Endodermal cell (in vitro differentiated cells): ENCODE data around the gene MINAR1. TPM values are rescaled to one million over a fixed set of nuclear protein-coding genes. Genes with fewer than 3 reads are reported as not detected.

ENCODE experiments used
- DNase-seq: peaks from one replicate; pipeline ENCODE4 v3.0.0-alpha.2; 2017
- H3K27ac ChIP-seq: 2 replicates; pipeline ENCODE4 v1.5.1; 2013; ENCODE audit warnings: mild to moderate bottlenecking, low read depth, low read length, moderate library complexity
- H3K27me3 ChIP-seq: 2 replicates; pipeline ENCODE4 v1.6.1; 2013; ENCODE audit warnings: mild to moderate bottlenecking, low read length, moderate library complexity; ENCODE audit not compliant: insufficient read depth, control insufficient read depth, poor library complexity, severe bottlenecking
- H3K36me3 ChIP-seq: 2 replicates; pipeline ENCODE4 v1.7.0; 2013; ENCODE audit warnings: mild to moderate bottlenecking, low read length, moderate library complexity; ENCODE audit not compliant: control insufficient read depth, insufficient read depth
- H3K4me1 ChIP-seq: one replicate; pipeline ENCODE4 v1.7.0; 2013; ENCODE audit warnings: low read length; ENCODE audit not compliant: control insufficient read depth, insufficient read depth
- H3K4me3 ChIP-seq: 2 replicates; pipeline ENCODE4 v1.5.1; 2013; ENCODE audit warnings: mild to moderate bottlenecking, low read length, moderate library complexity
- H3K9ac ChIP-seq: 2 replicates; pipeline ENCODE4 v1.6.1; 2013; ENCODE audit warnings: mild to moderate bottlenecking, low read length, moderate library complexity; ENCODE audit not compliant: poor library complexity, severe bottlenecking; ENCODE audit errors: extremely low read depth
- H3K9me3 ChIP-seq: 2 replicates; pipeline ENCODE4 v1.6.1; 2013; ENCODE audit warnings: mild to moderate bottlenecking, low read length, moderate library complexity; ENCODE audit not compliant: control insufficient read depth
- H3K27ac Mint-ChIP-seq: 2 replicates; pipeline ENCODE4 v1.8.0; 2020; ENCODE audit warnings: mixed read lengths
- H3K27me3 Mint-ChIP-seq: 2 replicates; pipeline ENCODE4 v1.8.0; 2021; ENCODE audit warnings: mild to moderate bottlenecking, mixed read lengths; ENCODE audit not compliant: insufficient read depth
- H3K36me3 Mint-ChIP-seq: 2 replicates; pipeline ENCODE4 v1.8.0; 2020; ENCODE audit warnings: low read depth, mixed read lengths
- H3K4me1 Mint-ChIP-seq: 2 replicates; pipeline ENCODE4 v1.8.0; 2020; ENCODE audit warnings: mixed read lengths
- H3K4me3 Mint-ChIP-seq: 2 replicates; pipeline ENCODE4 v1.8.0; 2020; ENCODE audit warnings: mild to moderate bottlenecking, moderate library complexity, mixed read lengths
- H3K9me3 Mint-ChIP-seq: 2 replicates; pipeline ENCODE4 v1.8.0; 2020; ENCODE audit warnings: mild to moderate bottlenecking, mixed read lengths
- WGBS, 2 experiments: methylation state at CpG; one replicate each; pipeline versions ENCODE4 v1.1.5 to v1.1.7; 2013; ENCODE audit warnings: missing lambda C conversion rate in 2 of 2, mixed read lengths in 1 of 2; ENCODE audit not compliant: insufficient coverage in 1 of 2, insufficient read length in 1 of 2; 5-methylcytosine and 5-hydroxymethylcytosine counted together
- total RNA-seq, 2 donors: library from RNA; stranded (reverse); fragmentation: NEBNext Ultra II Directional in 1 of 2; extraction: Animal tissue kit (Norgen Biotek cat#: 25700) in 1 of 2; gene quantifications; 2 replicates in 1 of 2; 3 replicates in 1 of 2; pipeline ENCODE4 v1.2.1, GENCODE V29; 2021
- TF ChIP-seq, protein P1 (sequence below): fragments of 200-600 bp; sonication (generic); conservative IDR thresholded peaks from 2 replicates; pipeline ENCODE4 v1.5.0; 2021; ENCODE audit warnings: antibody characterized with exemption, mild to moderate bottlenecking

Gene MINAR1
- total RNA-seq, 2 donors from 2014 or later = 1.1 to 1.2 TPM

DNA sequence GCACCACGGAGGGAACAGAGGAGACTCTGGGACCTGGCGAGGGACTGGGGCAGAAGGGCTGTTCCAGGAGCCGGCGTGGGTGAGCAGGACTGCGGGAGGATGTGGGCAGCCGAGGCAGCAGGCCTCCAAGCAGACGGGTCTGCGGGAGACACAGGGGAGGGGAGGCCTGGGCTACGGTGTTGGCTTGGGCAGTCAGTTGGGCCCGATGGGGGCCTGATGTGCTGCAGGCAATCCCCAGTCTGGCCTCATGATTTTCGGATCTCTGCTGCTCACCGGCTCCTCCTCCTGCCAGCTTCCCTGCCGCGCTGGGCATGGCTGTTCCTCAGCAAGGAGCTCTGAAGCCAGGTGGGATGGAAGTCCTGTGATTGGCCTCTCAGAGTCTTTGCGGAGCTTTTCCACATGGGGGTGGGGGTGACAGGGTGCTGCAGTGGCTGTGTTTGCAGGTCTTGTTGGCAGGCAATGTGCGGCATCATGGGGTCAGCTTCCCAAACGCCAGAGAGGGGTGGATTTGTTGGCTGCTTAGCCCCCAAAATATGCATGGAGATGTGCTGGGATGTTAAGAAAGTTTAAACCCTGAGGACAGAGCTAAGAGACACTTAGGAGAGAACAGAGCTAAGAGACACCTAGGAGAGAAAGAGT is 19.3 kb downstream of the MINAR1 start:
- Mint-ChIP-seq H3K4me1 (no peaks in the 10 kb centered on the region), H3K9me3 (peaks cover 5% of the 10 kb centered on the region), H3K27ac (no peak overlapping the region), H3K36me3 (no peaks in the 10 kb centered on the region), H3K27me3 (no peaks in the 10 kb centered on the region), H3K4me3 (no peak overlapping the region)
- Histone ChIP-seq H3K4me1 (no peaks in the 10 kb centered on the region), H3K9ac (no peak overlapping the region), H3K27ac (no peak overlapping the region), H3K9me3 (peaks cover 5% of the 10 kb centered on the region), H3K27me3 (no peaks in the 10 kb centered on the region), H3K36me3 (no peaks in the 10 kb centered on the region), H3K4me3 (no peak overlapping the region)
- DNase-seq = peak; percentile 88
- WGBS, 2 experiments = 59 to 73% methylated on average over 6 to 17 of the region's 17 CpGs
- TF ChIP-seq, protein P1, sequence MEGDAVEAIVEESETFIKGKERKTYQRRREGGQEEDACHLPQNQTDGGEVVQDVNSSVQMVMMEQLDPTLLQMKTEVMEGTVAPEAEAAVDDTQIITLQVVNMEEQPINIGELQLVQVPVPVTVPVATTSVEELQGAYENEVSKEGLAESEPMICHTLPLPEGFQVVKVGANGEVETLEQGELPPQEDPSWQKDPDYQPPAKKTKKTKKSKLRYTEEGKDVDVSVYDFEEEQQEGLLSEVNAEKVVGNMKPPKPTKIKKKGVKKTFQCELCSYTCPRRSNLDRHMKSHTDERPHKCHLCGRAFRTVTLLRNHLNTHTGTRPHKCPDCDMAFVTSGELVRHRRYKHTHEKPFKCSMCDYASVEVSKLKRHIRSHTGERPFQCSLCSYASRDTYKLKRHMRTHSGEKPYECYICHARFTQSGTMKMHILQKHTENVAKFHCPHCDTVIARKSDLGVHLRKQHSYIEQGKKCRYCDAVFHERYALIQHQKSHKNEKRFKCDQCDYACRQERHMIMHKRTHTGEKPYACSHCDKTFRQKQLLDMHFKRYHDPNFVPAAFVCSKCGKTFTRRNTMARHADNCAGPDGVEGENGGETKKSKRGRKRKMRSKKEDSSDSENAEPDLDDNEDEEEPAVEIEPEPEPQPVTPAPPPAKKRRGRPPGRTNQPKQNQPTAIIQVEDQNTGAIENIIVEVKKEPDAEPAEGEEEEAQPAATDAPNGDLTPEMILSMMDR = no peak

DNA sequence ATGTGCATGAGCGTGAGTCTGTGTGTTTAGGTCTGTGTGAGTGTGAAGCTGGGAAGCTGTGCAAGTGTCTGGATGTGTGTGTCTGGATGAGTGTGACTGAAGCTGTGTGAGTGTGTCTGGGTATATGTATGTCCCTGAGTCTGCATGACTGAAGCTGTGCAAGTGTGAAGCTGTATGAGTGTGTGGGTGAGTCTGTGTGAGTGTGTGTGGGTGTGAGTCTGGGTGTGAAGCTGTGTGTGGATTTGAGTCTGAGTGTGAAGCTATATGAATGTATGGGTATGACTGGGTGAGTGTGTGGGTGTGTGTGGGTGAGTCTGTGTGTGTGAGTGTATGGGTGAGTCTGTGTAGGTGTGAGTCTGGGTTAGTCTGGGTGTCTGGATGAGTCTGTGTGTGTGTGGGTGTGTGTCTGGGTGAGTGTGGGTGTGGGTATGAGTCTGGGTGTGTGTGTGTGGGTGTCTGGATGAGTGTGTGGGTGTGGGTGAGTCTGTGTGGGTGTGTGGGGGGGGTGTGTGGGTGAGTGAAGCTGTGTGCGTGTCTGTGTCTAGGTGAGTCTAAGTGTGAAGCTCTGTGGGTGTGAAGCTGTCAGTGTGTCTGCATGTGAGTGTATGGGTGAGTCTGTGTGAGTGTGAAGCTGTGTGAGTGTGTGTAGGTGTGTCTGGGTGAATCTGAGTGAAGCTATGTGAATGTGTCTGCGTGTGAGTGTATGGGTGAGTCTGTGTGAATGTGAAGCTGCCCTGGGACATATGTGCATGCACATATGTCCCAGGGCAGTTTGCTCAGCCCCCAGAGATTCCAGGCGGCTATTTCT is 20.3 kb downstream of the MINAR1 start:
- no peak overlapping the region for H3K4me3 ChIP-seq
- Mint-ChIP-seq H3K9me3 (no peaks in the 10 kb centered on the region), H3K27ac (no peak overlapping the region), H3K4me1 (no peaks in the 10 kb centered on the region), H3K27me3 (no peaks in the 10 kb centered on the region), H3K4me3 (no peak overlapping the region), H3K36me3 (no peaks in the 10 kb centered on the region)
- DNase-seq = no peak
- no peaks in the 10 kb centered on the region for H3K36me3 ChIP-seq
- no peak overlapping the region for H3K27ac ChIP-seq
- H3K4me1 ChIP-seq = no peaks in the 10 kb centered on the region
- H3K9me3 ChIP-seq = no peaks in the 10 kb centered on the region
- H3K9ac ChIP-seq = no peak overlapping the region
- no peaks in the 10 kb centered on the region for H3K27me3 ChIP-seq
- 94 to 96% methylated on average over 3 to 4 of the region's 4 CpGs for WGBS, 2 experiments
- TF ChIP-seq, protein P1 = no peak

DNA sequence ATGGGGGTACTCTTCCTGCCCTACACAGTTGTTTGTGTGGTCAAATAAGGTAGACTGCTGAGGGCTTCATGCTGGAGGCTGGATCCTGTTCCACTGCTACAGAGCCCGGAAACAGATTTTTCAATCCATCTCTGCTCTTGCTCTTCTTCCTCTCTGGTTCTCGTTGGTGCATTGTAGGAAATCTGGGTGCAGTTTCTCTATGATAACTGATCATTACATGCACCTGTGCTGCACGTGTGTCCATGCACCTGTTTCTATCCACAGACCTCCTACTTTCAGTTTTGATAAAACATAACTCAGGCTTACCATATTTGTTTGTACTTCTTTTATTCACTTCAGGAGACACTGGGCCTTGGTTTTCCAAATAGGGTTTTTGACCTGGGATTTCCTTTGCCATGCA is 21.3 kb downstream of the MINAR1 start:
- Mint-ChIP-seq H3K4me1 (no peaks in the 10 kb centered on the region), H3K27me3 (no peaks in the 10 kb centered on the region)

More for the DNA sequence above, 21.3 kb downstream of the MINAR1 start:
- Mint-ChIP-seq H3K9me3 (no peaks in the 10 kb centered on the region), H3K36me3 (no peaks in the 10 kb centered on the region), H3K4me3 (no peak overlapping the region), H3K27ac (no peak overlapping the region)
- Histone ChIP-seq H3K27ac (no peak overlapping the region), H3K4me1 (no peaks in the 10 kb centered on the region), H3K4me3 (no peak overlapping the region), H3K9ac (no peak overlapping the region), H3K36me3 (no peaks in the 10 kb centered on the region), H3K27me3 (no peaks in the 10 kb centered on the region), H3K9me3 (no peaks in the 10 kb centered on the region)
- TF ChIP-seq, protein P1 = no peak
- WGBS, 2 experiments = 95 to 96% methylated on average over 2 to 3 of the region's 3 CpGs
- no peak for DNase-seq
